Dendritic cell treated with granulocyte-macrophage colony-stimulating factor and Interleukin-4, amounts not matched to agents 40 ng/mL and 50 ng/mL, for 4 days (primary cell): ENCODE results near the gene TRMT44.

ENCODE experiments used
- H3K27ac Mint-ChIP-seq: one replicate; pipeline ENCODE4 v1.8.0; 2022; ENCODE audit warnings: mild to moderate bottlenecking, mixed read lengths
- H3K27me3 Mint-ChIP-seq: one replicate; pipeline ENCODE4 v1.8.0; 2022; ENCODE audit warnings: mild to moderate bottlenecking, mixed read lengths
- H3K36me3 Mint-ChIP-seq: one replicate; pipeline ENCODE4 v1.8.0; 2022; ENCODE audit warnings: low read depth, mixed read lengths
- H3K4me1 Mint-ChIP-seq: one replicate; pipeline ENCODE4 v1.8.0; 2022; ENCODE audit warnings: low read depth, mixed read lengths
- H3K4me3 Mint-ChIP-seq: one replicate; pipeline ENCODE4 v1.8.0; 2022; ENCODE audit warnings: mild to moderate bottlenecking, moderate library complexity, mixed read lengths
- H3K9me3 Mint-ChIP-seq: one replicate; pipeline ENCODE4 v1.8.0; 2022; ENCODE audit warnings: mixed read lengths
- intact Hi-C: fragments of 100-400 bp; cut with micrococcal nuclease; formaldehyde crosslinking; loops from one replicate; pipeline ENCODE4 v1.15.0; 2022

TRMT44 gene

GRCh38 chr4:8517946-8518345 is 77.4 kb downstream of the TRMT44 start:
- intact Hi-C loops, result no loop called here
- H3K36me3 Mint-ChIP-seq, result no peaks in the 10 kb centered on the region
- no peaks in the 10 kb centered on the region for H3K27me3 Mint-ChIP-seq
- H3K27ac Mint-ChIP-seq, result no peak overlapping the region
- H3K9me3 Mint-ChIP-seq, result peaks cover 5% of the 10 kb centered on the region
- no peak overlapping the region for H3K4me3 Mint-ChIP-seq
- H3K4me1 Mint-ChIP-seq, result no peaks in the 10 kb centered on the region

DNA sequence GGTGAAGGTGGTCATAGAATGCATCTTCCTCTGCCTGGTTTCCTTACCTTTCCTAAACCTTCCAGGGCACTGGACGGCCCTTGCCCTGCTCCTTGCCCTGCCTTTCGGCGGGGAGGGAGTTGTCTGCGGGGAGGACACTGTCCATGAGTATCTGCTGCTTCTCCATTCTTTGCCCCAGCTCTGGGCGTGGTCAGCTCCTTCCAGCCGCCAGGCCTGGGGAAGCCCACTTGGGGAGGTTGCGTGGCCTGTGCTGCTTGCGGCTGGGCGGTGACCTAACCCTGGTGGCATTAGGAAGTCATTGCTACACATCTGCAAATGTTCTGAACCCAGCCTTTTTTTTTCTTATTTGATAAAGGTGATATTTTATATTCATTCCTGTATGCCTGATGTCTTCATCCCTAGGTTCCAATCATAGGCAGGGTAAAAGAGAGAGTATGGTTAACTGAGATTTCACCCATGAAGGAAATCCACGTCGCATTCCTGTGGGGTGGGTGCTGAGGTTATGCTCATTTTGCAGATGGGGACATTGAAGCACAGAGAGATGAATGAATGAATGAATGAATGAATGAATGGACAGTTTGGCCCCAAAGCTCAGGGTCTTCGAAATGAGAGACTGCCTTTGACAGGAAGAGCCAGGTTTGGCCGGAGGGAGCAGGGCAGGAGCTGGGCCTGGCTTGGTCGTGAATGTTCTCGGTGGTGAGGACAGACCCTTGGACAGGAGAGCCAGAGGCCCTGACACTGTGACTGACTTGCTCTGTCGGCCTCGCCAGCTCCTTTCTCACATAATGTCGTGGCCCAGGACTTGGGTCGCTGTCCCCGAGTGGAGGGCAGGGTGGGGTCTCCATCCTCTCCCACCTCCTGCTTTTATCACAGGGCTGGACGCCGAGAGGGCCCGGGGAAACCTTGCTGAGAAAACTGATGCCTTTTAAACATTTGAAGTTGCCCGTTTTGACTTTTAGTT is 81.9 kb downstream of the TRMT44 start:
- Mint-ChIP-seq H3K9me3 (peaks cover 5% of the 10 kb centered on the region), H3K27me3 (no peaks in the 10 kb centered on the region), H3K4me3 (no peak overlapping the region), H3K27ac (no peak overlapping the region), H3K36me3 (no peaks in the 10 kb centered on the region), H3K4me1 (no peaks in the 10 kb centered on the region)
- intact Hi-C loops, result no loop called here

DNA sequence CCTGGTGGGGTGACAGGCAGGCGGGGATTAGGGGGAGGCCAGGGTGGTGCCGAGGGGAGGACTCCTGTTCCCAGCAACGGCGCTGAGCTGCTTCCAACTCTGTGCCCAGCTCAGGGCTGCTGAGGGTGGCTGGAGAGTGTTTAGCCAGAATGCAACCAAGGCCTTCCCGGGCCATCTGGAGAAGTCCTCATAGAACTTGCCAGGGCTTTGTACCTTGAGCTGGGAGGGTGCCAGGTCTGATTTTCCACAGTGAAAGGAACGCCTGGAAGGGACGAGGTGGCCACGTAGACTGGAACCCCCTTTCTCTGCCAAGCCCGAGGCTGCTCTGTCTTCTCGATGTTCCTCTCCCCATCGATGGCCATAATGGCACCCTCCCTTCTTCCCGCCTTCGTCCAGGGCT is 82.6 kb downstream of the TRMT44 start:
- Mint-ChIP-seq H3K4me3 (no peak overlapping the region), H3K36me3 (no peaks in the 10 kb centered on the region), H3K27me3 (no peaks in the 10 kb centered on the region), H3K9me3 (peaks cover 5% of the 10 kb centered on the region), H3K27ac (no peak overlapping the region), H3K4me1 (no peaks in the 10 kb centered on the region)
- intact Hi-C loops, result no loop called here

DNA sequence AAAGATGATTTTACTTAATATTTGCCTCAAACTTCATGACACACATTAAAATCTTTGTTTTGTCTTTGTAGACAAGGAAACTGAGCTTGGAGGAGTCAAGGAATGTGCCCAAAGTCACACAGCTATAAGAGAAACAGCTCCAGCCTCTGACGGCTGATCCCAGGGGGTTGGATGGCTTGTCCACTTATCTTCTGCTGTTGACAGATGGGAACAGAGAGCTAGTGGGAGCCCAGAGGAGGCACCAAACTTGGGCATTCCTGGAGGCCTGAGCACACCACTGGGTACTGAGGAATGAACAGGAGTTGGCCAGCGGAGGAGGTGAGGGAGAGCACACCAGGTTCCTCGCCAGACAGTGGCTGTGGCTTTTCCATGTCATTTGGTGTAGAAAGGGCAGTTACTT is 83.2 kb downstream of the TRMT44 start:
- intact Hi-C loops, result no loop called here
- H3K9me3 Mint-ChIP-seq, result peaks cover 5% of the 10 kb centered on the region
- H3K4me3 Mint-ChIP-seq, result no peak overlapping the region
- no peak overlapping the region for H3K27ac Mint-ChIP-seq
- H3K27me3 Mint-ChIP-seq, result no peaks in the 10 kb centered on the region
- H3K4me1 Mint-ChIP-seq, result no peaks in the 10 kb centered on the region
- no peaks in the 10 kb centered on the region for H3K36me3 Mint-ChIP-seq

- H3K4me3 Mint-ChIP-seq, result no peak overlapping the region
- no peaks in the 10 kb centered on the region for H3K27me3 Mint-ChIP-seq
- no peak overlapping the region for H3K27ac Mint-ChIP-seq
- no peaks in the 10 kb centered on the region for H3K4me1 Mint-ChIP-seq
- H3K36me3 Mint-ChIP-seq, result no peaks in the 10 kb centered on the region
- peaks cover 3% of the 10 kb centered on the region for H3K9me3 Mint-ChIP-seq
- intact Hi-C loops, result no loop called here
Observed at GRCh38 chr4:8524595-8525382, 84.2 kb downstream of the TRMT44 start.

- Mint-ChIP-seq H3K27ac (no peak overlapping the region), H3K4me3 (no peak overlapping the region), H3K27me3 (no peaks in the 10 kb centered on the region), H3K4me1 (no peaks in the 10 kb centered on the region), H3K36me3 (no peaks in the 10 kb centered on the region), H3K9me3 (no peaks in the 10 kb centered on the region)
- intact Hi-C loops, result no loop called here
Observed at GRCh38 chr4:8525383-8526120, 85.0 kb downstream of the TRMT44 start.
